ENCODE data around the gene VIM.
A peak's percentile ranks its signal among the peaks of the same experiment; 100 is the strongest.

The VIM gene

DNA sequence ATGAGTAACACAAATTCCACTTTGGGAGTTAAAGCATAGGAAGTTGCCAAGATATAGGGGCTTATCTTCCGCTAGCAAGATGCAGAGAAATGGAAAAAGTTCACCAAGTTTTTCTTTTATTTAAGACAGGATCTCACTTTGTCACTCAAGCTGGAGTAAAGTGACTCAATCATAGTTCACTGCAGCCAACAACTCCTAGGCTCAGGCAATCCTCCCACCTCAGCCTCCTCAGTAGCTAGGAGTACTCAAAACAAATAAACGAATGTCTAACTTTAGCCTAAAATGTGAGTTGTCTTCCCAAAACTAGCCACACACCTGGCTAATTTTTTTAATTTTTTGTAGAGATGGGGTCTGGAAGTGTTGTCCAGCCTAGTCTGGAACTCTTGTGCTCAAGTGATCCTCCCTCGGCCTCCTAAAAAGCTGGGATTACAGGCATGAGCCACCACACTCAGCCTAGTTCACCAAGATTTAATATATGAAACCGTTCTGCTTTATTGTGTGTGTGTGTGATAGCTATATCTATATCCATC is 9.9 kb downstream of the VIM start:
- TF ChIP-seq, protein P1, sequence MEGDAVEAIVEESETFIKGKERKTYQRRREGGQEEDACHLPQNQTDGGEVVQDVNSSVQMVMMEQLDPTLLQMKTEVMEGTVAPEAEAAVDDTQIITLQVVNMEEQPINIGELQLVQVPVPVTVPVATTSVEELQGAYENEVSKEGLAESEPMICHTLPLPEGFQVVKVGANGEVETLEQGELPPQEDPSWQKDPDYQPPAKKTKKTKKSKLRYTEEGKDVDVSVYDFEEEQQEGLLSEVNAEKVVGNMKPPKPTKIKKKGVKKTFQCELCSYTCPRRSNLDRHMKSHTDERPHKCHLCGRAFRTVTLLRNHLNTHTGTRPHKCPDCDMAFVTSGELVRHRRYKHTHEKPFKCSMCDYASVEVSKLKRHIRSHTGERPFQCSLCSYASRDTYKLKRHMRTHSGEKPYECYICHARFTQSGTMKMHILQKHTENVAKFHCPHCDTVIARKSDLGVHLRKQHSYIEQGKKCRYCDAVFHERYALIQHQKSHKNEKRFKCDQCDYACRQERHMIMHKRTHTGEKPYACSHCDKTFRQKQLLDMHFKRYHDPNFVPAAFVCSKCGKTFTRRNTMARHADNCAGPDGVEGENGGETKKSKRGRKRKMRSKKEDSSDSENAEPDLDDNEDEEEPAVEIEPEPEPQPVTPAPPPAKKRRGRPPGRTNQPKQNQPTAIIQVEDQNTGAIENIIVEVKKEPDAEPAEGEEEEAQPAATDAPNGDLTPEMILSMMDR (IDR thresholded peaks at IDR 0.05; ENCODE audit: low read depth, low read length): no peak
- DNase-seq (ENCODE audit: extremely low read depth, low read depth): no peak

DNA sequence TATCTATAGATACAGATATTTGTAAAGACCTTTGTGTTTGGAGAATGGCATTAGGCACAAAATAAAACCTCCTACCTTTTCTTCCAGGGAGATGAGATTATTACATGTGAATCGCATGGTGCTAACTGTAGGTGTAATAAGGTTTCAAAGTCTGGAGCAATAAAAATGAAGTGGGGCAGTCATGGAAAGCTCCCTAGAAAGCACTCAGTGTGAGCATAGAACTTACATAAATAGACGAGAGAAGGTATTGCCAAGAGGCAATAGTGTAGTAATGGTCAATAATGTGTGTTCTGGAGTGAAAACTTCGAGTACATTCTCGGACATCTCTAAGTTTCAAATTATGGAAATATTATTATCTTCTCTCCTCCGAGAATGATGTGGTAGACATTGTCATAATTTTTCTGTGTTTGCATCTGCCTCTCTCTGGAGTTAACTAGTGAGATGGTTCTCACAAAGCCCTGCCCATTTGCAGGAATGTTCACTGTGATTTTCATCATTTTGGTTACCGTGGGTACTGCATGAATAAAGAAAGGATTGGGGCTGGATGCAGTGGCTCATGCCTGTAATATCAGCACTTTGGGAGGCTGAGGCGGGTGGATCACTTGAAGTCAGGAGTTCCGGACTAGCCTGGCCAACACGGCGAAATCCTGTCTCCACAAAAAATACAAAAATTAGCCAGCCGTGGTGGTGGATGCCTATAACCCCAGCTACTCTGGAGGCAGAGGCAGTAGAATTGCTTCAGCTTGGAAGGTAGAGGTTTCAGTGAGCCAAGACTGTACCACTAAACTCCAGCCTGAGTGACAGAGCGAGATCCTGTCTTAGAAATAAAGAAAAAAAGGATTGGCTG is 10.6 kb downstream of the VIM start:
- DNase-seq (ENCODE audit: extremely low read depth, low read depth): peak; percentile 79
- TF ChIP-seq, protein P1 (IDR thresholded peaks at IDR 0.05; ENCODE audit: low read depth, low read length): no peak

DNA sequence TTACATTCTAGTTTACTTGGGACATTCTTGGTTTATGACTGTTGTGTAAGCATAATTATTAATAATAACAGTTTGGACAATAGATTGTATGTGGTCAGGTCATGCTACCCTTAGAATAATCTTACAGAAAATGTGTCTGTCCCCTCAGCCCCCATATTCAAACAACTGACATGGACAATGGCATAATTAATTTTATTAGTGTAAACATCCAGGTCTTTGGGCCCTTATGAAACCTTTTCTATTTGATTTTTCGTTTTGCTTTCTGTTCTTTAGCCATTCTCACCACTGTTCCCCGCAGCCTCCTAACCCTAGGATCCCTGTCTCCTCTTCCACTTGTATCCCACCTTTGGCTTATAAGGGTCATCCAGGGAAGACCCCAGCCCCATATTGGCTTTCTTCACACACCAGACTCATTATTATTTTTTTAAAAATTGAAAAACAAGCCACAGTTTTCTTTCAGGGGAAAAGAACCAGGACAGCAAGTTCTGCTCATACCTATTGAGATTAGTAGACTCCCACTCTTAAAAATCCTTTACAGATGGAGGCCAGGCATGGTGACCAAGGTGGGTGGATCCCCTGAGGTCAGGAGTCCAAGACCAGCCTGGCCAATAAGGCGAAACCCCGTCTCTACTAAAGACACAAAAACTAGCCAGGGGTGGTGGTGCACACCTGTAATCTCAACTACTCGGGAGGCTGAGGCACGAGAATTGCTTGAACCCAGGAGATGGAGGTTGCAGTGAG is 11.5 kb downstream of the VIM start:
- no peak for DNase-seq (ENCODE audit: extremely low read depth, low read depth)
- TF ChIP-seq, protein P1 (IDR thresholded peaks at IDR 0.05; ENCODE audit: low read depth, low read length): no peak

DNA sequence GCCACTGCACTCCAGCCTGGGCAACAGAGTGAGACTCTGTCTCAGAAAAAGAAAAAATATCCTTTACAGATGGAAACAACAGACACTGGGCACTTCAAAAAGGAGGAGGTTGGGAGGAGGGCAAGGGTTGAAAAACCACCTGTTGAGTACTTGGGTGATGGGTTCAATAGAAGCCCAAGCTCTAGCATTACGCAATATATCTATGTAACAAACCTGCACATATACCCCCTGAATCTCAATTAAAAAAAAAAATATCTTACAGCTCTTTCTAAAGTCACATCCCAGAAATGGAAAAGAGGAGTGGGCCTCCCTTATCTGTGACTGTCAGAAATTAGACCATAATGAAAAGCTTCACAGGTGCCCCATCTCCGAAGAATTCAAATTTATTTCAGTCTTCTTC is 12.1 kb downstream of the VIM start:
- DNase-seq (ENCODE audit: extremely low read depth, low read depth): no peak
- TF ChIP-seq, protein P1 (IDR thresholded peaks at IDR 0.05; ENCODE audit: low read depth, low read length): no peak

DNA sequence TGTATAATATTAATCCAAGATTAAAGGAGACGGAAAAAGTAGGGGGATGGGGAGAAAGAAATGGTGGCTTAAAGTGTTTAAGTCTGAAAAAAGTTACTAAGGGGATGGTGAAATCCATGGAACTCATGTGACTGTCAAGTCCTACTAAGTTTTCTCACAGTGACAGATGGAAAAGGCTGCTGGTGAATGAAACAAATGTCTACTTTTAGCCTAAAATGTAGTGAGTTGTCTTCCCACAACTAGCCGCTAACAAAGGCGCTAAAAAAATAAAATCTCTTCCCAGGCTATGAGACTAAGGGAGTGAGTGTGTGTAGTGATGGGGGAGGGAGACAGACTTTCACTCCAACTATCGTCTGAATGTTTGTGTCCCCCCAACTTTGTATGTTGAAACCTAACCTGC is 12.6 kb downstream of the VIM start:
- no peak for DNase-seq (ENCODE audit: extremely low read depth, low read depth)

DNA sequence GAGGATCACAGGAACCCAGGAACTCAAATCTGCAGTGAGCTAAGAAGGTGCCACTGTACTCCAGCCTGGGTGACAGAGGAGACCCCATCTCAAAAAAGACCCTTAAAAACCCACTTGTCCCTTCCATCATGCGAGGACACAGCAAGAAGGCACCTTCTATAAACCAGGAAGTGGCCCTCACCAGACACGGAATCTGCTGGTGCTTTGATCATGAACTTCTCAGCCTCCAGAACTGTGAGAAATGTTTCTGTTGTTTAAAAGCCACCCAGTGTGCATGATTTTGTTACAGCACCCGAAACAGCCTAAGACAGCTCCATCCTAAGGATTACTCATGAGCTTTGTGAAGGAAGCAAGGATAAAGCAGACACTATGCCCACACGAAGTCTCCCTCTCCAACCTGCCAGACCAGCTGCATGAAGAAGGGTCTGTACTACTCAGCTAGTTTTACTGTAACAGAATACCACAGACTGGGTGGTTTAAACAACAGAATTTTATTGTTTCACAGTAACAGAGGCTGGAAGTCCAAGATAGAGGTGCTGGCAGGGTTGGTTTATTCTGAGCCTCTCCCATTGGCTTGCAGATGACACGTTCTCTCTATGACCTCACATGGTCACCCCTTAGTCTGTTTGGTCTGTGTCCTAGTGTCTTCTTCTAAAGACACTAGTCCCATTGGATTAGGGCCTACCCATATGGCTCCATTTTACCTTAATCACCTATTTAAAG is 13.7 kb downstream of the VIM start:
- no peak for DNase-seq (ENCODE audit: extremely low read depth, low read depth)
- TF ChIP-seq, protein P1 (IDR thresholded peaks at IDR 0.05; ENCODE audit: low read depth, low read length): no peak

More for the DNA sequence above, 12.6 kb downstream of the VIM start:
- TF ChIP-seq, protein P1 (IDR thresholded peaks at IDR 0.05; ENCODE audit: low read depth, low read length): no peak
